Measurements from ENCODE around the gene RHBDL1. TPM values are rescaled to one million over a fixed set of nuclear protein-coding genes. Genes with fewer than 3 reads are reported as not detected.

Gene RHBDL1
- total and polyA plus RNA-seq, 9 of the 15 experiments (the other 6 are each of a cell fraction or from before 2014, with no cell fraction given) = 0.03 to 5.6 (median 1.3) TPM; not detected in 1

- TF ChIP-seq MIER1 (IDR thresholded peaks at IDR 0.05; ENCODE audit: low read depth) (no peak), ZNF274 (IDR thresholded peaks at IDR 0.05; ENCODE audit: borderline replicate concordance, low read depth, low read length) (no peak), CEBPB (tag; IDR thresholded peaks at IDR 0.05) (no peak), ZBTB17 (CRISPR knock-in tag; IDR thresholded peaks at IDR 0.05) (0 out of 2 replicates have a peak, but pooled peaks have one; percentile 53), KDM2B (CRISPR knock-in tag; IDR thresholded peaks at IDR 0.05) (0 out of 2 replicates have a peak, but pooled peaks have one; percentile 54), ZNF232 (CRISPR knock-in tag; IDR thresholded peaks at IDR 0.05) (no peak), CREBBP (IDR thresholded peaks at IDR 0.05; ENCODE audit: low read depth, low read length) (no peak), GTF2A2 (tag; IDR thresholded peaks at IDR 0.05) (no peak), ZNF354B (CRISPR knock-in tag; IDR thresholded peaks at IDR 0.05) (no peak), ZNF551 (CRISPR knock-in tag; IDR thresholded peaks at IDR 0.05) (no peak), PHB2 (IDR thresholded peaks at IDR 0.05; ENCODE audit: low read depth) (no peak), PHF21A (IDR thresholded peaks at IDR 0.05; ENCODE audit: borderline replicate concordance, low read depth) (no peak), HDAC3 (IDR thresholded peaks at IDR 0.05; ENCODE audit: borderline replicate concordance, partially characterized antibody) (no peak), AFF1 (IDR thresholded peaks at IDR 0.05; ENCODE audit: low read depth in 1 of 2, partially characterized antibody in 2 of 2) (no peak), RB1 (IDR thresholded peaks at IDR 0.05; ENCODE audit: low read depth) (no peak; the same call in none of the 2 replicates), TEAD2 (tag; IDR thresholded peaks at IDR 0.05) (no peak), PHTF2 (CRISPR knock-in tag; IDR thresholded peaks at IDR 0.05) (no peak)
- TF ChIP-seq, protein P1, sequence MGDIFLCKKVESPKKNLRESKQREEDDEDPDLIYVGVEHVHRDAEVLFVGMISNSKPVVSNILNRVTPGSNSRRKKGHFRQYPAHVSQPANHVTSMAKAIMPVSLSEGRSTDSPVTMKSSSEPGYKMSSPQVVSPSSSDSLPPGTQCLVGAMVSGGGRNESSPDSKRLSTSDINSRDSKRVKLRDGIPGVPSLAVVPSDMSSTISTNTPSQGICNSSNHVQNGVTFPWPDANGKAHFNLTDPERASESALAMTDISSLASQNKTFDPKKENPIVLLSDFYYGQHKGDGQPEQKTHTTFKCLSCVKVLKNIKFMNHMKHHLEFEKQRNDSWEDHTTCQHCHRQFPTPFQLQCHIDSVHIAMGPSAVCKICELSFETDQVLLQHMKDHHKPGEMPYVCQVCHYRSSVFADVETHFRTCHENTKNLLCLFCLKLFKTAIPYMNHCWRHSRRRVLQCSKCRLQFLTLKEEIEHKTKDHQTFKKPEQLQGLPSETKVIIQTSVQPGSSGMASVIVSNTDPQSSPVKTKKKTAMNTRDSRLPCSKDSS (IDR thresholded peaks at IDR 0.05; ENCODE audit: low read depth, partially characterized antibody) = no peak
- TF ChIP-seq, protein P2, sequence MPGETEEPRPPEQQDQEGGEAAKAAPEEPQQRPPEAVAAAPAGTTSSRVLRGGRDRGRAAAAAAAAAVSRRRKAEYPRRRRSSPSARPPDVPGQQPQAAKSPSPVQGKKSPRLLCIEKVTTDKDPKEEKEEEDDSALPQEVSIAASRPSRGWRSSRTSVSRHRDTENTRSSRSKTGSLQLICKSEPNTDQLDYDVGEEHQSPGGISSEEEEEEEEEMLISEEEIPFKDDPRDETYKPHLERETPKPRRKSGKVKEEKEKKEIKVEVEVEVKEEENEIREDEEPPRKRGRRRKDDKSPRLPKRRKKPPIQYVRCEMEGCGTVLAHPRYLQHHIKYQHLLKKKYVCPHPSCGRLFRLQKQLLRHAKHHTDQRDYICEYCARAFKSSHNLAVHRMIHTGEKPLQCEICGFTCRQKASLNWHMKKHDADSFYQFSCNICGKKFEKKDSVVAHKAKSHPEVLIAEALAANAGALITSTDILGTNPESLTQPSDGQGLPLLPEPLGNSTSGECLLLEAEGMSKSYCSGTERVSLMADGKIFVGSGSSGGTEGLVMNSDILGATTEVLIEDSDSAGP (CRISPR knock-in tag; IDR thresholded peaks at IDR 0.05) = peak; percentile 48; the same call in 1 of the 2 replicates
- TF ChIP-seq, protein P3, sequence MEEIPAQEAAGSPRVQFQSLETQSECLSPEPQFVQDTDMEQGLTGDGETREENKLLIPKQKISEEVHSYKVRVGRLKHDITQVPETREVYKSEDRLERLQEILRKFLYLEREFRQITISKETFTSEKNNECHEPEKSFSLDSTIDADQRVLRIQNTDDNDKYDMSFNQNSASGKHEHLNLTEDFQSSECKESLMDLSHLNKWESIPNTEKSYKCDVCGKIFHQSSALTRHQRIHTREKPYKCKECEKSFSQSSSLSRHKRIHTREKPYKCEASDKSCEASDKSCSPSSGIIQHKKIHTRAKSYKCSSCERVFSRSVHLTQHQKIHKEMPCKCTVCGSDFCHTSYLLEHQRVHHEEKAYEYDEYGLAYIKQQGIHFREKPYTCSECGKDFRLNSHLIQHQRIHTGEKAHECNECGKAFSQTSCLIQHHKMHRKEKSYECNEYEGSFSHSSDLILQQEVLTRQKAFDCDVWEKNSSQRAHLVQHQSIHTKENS (CRISPR knock-in tag; IDR thresholded peaks at IDR 0.05) = no peak
Observed at GRCh38 chr16:674968-675883, at the start of gene RHBDL1 (continued).

Measured in K562 (cell line).